Central memory CD8-positive, alpha-beta T cell (primary cell): ENCODE data around the gene PEF1.

Source experiments
- ATAC-seq: fragments of 150-1000 bp; cut with Tn5 transposase; replicated peaks from 2 replicates; pipeline ENCODE4 v1.10.0; 2022; ENCODE audit warnings: mild to moderate bottlenecking, moderate FRiP score, moderate number of reproducible peaks; ENCODE audit not compliant: poor library complexity, severe bottlenecking; ENCODE audit errors: extremely low read depth
- DNase-seq, 2 donors: peaks; one replicate each; pipeline ENCODE4 v3.0.0; 2021; ENCODE audit warnings: low spot score in 2 of 2
- H3K27ac Mint-ChIP-seq: one replicate; pipeline ENCODE4 v1.8.0; 2022; ENCODE audit warnings: low read depth, mild to moderate bottlenecking, moderate library complexity, mixed read lengths
- H3K27me3 Mint-ChIP-seq: one replicate; pipeline ENCODE4 v1.8.0; 2022; ENCODE audit warnings: mixed read lengths
- H3K36me3 Mint-ChIP-seq: one replicate; pipeline ENCODE4 v1.8.0; 2022; ENCODE audit warnings: mild to moderate bottlenecking, moderate library complexity, mixed read lengths; ENCODE audit not compliant: insufficient read depth
- H3K4me1 Mint-ChIP-seq: one replicate; pipeline ENCODE4 v1.8.0; 2022; ENCODE audit warnings: mixed read lengths
- H3K4me3 Mint-ChIP-seq: one replicate; pipeline ENCODE4 v1.8.0; 2022; ENCODE audit warnings: mild to moderate bottlenecking, moderate library complexity, mixed read lengths
- H3K9me3 Mint-ChIP-seq: one replicate; pipeline ENCODE4 v1.8.0; 2022; ENCODE audit warnings: mixed read lengths

PEF1 gene

DNA sequence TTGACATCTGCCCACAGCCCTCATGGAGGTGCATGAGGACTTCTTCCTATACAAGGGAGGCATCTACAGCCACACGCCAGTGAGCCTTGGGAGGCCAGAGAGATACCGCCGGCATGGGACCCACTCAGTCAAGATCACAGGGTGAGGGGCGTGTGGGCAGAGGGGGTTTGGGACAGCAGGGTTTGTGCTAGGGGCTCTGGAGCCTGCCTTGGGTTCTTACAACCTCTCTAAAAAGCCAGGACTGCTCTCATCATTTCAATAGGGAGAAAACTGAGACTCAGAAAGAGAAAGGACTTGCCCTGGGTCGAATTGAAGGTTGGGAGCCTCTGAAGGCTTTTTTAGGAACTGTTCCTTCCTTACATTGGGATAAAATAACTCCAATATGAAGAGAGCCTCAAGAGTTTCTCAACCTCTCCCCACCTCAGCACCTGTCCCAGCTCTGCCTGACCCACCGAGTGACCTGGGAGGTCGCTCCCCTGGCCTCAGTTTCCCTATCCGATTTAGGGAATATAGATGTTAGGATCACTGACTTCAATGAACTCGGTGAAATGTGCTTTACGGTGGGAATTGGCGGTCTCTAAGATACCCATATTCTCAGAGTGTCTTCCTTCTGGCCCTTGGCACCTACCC, 58.8 kb downstream of the PEF1 start:
- Mint-ChIP-seq H3K36me3 (peaks cover 2% of the 10 kb centered on the region), H3K27ac (no peak overlapping the region), H3K4me1 (no peaks in the 10 kb centered on the region), H3K9me3 (no peaks in the 10 kb centered on the region), H3K4me3 (no peak overlapping the region), H3K27me3 (peaks cover 22% of the 10 kb centered on the region)
- ATAC-seq = no peak
- no peak for DNase-seq

DNA sequence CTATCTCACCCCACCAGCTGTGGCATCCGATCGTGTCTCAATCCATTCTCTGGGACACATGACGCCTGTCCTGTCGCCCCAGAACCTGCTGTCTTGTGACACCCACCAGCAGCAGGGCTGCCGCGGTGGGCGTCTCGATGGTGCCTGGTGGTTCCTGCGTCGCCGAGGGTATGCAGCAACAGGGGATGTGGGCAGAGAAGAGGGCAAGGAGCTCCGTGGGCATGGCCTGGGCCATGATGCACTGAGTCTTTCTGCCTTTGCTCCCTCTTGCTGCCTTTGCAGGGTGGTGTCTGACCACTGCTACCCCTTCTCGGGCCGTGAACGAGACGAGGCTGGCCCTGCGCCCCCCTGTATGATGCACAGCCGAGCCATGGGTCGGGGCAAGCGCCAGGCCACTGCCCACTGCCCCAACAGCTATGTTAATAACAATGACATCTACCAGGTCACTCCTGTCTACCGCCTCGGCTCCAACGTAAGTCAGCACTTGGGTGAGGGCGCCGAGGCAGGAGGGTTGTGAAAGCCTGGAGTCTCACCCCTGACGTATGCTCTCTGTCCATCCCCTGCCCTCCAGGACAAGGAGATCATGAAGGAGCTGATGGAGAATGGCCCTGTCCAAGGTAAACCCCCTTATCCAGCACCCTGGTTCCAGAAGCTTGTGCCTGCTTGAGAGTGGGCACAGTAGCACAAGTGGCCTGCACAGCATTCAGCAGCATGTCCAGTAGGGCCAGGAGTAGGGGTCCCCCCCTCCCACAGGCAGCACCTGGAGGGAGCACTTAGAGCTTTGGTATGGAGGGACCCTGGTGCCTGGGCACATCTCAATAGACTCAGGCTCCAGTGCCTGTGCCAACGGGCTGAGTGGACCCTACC, 59.6 kb downstream of the PEF1 start:
- H3K36me3 Mint-ChIP-seq = peaks cover 2% of the 10 kb centered on the region
- H3K4me3 Mint-ChIP-seq = no peak overlapping the region
- H3K27ac Mint-ChIP-seq = no peak overlapping the region
- no peaks in the 10 kb centered on the region for H3K9me3 Mint-ChIP-seq
- DNase-seq (no peak), ATAC-seq (no peak)
- peaks cover 15% of the 10 kb centered on the region for H3K27me3 Mint-ChIP-seq
- no peaks in the 10 kb centered on the region for H3K4me1 Mint-ChIP-seq

DNA sequence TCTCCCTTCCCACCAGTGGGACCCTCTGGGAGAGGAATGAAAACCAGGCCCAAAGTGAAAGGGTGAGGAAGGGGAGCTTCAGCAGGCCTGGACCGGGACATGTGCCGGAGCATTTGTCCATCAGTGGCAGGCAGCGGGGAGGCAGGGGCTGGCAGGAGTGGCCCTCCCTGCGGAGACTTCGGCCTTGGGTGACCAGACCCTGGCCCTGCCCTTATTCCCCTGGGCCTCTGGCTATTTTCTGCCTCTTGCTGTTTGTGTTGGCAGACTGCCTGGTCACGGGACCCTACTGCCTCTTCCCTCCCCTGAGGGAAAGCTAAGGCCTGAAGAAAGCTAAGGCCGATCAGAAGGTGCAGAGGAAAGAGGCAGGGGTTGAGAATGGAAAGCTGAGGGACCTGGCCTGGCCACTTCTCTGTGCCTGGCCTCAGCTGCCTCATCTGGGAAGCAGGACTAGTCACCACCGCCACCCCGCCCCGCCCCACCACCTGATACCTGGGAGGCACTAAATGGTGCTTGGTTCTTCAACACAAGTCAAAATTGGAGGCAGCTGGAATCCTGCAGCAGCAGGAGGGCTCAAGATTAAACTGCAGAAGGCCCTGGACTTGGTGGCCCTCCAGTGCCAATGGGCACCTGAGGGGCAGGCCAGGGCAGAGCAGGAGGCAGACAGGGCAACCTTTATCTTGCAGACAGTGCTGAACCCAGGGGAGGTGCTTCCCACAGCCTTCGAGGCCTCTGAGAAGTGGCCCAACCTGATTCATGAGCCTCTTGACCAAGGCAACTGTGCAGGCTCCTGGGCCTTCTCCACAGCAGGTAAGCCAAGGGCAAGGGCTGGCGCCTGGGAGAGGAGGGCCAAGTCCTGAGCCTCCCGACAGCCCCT, 60.4 kb downstream of the PEF1 start:
- Mint-ChIP-seq H3K9me3 (no peaks in the 10 kb centered on the region), H3K4me3 (no peak overlapping the region), H3K27me3 (peaks cover 11% of the 10 kb centered on the region), H3K4me1 (no peaks in the 10 kb centered on the region), H3K27ac (no peak overlapping the region), H3K36me3 (peaks cover 2% of the 10 kb centered on the region)
- no peak for ATAC-seq
- no peak for DNase-seq

DNA sequence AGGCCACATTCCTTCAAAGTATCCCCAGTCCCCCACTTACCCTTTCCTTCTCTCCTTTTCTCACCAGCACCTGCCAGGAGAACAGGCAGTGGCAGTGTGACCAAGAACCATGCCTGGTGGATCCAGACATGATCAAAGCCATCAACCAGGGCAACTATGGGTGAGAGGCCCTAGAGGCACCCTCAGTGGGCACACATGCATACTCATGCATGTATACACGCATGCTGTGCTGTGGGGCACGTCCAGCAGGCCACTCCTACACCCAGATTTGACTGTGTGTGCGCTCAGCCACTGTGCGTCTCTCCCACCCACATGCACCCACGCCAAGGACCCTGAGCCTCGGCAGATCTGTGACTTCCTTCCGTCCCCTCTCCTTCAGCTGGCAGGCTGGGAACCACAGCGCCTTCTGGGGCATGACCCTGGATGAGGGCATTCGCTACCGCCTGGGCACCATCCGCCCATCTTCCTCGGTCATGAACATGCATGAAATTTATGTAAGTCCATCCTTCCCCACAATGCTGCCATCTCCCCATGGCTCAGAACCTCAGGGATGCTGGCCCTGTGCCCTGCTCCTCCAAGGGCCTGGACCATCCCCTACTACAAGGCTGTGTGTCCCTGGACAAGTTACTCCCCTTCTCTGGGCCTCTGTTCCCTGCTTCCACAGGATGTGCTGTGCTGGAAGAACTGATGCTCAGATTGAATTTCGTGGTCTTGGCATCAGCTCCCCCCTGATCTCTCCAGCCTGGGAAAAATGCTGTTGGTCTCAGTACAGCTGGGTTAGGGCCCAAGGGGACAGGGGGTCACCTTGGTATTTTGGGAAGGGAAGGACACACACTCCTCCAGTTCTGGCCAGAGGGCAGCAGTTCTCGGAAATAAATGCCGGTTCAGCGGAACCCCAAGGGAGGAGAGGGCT, 61.3 kb downstream of the PEF1 start:
- H3K27me3 Mint-ChIP-seq = peaks cover 6% of the 10 kb centered on the region
- no peak for ATAC-seq
- no peak for DNase-seq
- peaks cover 2% of the 10 kb centered on the region for H3K36me3 Mint-ChIP-seq
- no peak overlapping the region for H3K4me3 Mint-ChIP-seq
- no peaks in the 10 kb centered on the region for H3K9me3 Mint-ChIP-seq
- H3K4me1 Mint-ChIP-seq = no peaks in the 10 kb centered on the region
- no peak overlapping the region for H3K27ac Mint-ChIP-seq

DNA sequence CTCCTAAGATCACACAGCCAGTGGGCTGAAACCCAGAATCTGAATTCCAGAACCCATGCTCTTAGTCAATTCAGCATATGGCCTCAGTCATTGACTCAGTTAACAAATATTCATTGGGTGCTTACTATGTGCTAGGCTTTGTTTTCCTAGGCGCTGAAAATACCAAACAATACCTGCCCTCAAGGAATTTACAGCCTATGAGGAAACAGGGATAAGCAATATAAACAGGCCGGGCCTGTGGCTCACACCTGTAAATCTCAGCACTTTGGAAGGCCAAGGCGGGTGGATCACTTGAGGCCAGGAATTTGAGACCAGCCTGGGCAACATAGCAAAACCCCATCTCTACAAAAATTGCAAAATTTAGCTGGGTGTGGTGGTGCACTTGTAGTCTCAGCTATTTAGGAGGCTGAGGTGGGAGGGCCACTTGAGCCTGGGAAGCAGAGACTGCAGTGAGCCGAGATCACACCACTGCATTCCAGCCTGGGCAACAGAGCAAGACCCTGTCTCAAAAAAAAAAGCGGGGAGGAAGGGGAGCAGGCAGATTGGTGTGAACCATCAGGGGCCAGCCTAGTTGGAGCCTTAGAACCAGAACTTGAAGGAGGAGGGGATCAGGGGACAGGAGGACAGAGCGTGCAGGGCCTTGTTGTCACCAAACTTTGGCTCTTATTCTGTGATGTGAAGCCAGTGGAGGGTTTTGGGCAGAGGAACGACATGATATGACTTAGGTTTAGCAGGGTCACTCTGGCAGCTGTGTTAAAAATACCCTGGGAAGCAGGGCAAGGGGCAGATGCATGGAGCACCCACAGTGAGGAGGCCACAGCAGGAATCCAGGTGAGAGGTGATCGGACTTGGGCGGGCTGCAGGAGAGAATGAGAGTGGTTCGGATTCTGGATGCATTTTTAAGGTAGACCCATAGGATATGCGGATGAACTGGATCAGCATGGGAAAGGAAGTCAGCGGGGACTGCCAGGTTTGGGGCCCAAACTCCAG, 62.6 kb downstream of the PEF1 start:
- Mint-ChIP-seq H3K27me3 (no peaks in the 10 kb centered on the region), H3K4me1 (no peaks in the 10 kb centered on the region), H3K4me3 (no peak overlapping the region), H3K27ac (no peak overlapping the region), H3K9me3 (no peaks in the 10 kb centered on the region), H3K36me3 (peaks cover 2% of the 10 kb centered on the region)
- no peak for ATAC-seq
- DNase-seq = no peak

DNA sequence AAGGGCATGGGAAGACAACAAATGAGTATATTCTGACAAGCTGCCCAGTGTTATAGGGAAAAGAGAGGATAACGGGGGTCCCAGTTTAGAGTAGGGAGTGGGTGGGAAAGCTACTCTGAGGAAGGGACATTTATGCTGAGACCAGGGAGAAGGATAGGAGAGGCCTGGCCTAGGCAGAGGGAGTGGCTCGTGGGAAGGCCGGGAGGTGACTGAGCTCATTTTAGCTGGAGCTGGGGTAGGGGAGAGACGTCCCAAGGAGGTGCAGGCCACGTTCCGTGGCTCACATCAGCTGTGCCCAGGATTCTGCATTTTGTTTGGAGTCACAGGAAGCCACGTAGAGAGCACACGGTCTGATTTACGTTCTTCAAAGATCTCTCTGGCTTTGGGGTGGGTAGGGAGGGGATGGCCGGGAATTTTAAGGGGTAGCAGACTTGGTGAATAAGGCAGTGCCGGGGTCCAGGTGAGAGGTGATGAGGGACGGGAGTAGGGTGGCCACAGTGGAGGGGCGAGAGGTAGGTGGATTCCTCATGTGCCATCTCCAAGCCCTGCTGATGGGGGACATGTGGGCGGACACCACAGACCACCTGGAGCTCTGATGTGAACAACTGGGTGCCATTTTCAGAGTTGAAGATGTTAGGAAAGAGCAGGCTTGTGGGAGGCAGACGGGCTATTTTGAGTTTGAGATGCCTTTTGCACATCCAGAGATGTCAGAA, 63.6 kb downstream of the PEF1 start:
- no peak for ATAC-seq
- no peaks in the 10 kb centered on the region for H3K27me3 Mint-ChIP-seq
- no peaks in the 10 kb centered on the region for H3K4me1 Mint-ChIP-seq
- no peaks in the 10 kb centered on the region for H3K9me3 Mint-ChIP-seq
- H3K36me3 Mint-ChIP-seq = no peaks in the 10 kb centered on the region
- no peak overlapping the region for H3K4me3 Mint-ChIP-seq
- no peak overlapping the region for H3K27ac Mint-ChIP-seq
- DNase-seq = no peak

DNA sequence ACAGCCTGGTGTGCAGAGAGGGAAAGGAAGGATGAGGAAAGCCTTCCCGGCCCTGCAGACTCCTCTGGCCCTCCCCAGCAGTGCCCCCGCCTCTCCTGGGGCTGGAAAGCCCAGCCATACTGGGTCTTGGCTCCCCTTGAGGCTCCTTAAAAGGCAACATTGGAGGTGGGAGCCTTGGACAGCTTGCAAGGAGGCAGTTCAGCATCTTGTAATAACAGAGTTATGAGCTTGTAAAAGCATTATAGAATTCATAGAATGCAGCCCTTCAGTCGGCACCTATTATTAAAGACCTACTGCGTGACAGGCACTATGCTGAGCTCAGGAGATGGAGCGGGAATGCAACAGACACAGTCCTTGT, 64.2 kb downstream of the PEF1 start:
- H3K27me3 Mint-ChIP-seq = no peaks in the 10 kb centered on the region
- H3K4me1 Mint-ChIP-seq = no peaks in the 10 kb centered on the region
- H3K9me3 Mint-ChIP-seq = no peaks in the 10 kb centered on the region
- no peak overlapping the region for H3K27ac Mint-ChIP-seq
- ATAC-seq = no peak
- no peaks in the 10 kb centered on the region for H3K36me3 Mint-ChIP-seq
- DNase-seq = no peak
- no peak overlapping the region for H3K4me3 Mint-ChIP-seq
